ENCODE measurements around the gene STRIP1.

GRCh38 chr1:110051262-110051648 lies 16.8 kb downstream of the STRIP1 start:
- TF ChIP-seq, protein P1, sequence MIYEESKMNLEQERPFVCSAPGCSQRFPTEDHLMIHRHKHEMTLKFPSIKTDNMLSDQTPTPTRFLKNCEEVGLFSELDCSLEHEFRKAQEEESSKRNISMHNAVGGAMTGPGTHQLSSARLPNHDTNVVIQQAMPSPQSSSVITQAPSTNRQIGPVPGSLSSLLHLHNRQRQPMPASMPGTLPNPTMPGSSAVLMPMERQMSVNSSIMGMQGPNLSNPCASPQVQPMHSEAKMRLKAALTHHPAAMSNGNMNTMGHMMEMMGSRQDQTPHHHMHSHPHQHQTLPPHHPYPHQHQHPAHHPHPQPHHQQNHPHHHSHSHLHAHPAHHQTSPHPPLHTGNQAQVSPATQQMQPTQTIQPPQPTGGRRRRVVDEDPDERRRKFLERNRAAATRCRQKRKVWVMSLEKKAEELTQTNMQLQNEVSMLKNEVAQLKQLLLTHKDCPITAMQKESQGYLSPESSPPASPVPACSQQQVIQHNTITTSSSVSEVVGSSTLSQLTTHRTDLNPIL (CRISPR knock-in tag; IDR thresholded peaks at IDR 0.05; ENCODE audit: low read depth) = no peak
- TF ChIP-seq, protein P2, sequence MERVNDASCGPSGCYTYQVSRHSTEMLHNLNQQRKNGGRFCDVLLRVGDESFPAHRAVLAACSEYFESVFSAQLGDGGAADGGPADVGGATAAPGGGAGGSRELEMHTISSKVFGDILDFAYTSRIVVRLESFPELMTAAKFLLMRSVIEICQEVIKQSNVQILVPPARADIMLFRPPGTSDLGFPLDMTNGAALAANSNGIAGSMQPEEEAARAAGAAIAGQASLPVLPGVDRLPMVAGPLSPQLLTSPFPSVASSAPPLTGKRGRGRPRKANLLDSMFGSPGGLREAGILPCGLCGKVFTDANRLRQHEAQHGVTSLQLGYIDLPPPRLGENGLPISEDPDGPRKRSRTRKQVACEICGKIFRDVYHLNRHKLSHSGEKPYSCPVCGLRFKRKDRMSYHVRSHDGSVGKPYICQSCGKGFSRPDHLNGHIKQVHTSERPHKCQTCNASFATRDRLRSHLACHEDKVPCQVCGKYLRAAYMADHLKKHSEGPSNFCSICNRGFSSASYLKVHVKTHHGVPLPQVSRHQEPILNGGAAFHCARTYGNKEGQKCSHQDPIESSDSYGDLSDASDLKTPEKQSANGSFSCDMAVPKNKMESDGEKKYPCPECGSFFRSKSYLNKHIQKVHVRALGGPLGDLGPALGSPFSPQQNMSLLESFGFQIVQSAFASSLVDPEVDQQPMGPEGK (CRISPR knock-in tag; IDR thresholded peaks at IDR 0.05; ENCODE audit: borderline replicate concordance) = no peak
- no peak for TF ChIP-seq SNAI2 (CRISPR knock-in tag; IDR thresholded peaks at IDR 0.05)
- TF ChIP-seq, protein P3, sequence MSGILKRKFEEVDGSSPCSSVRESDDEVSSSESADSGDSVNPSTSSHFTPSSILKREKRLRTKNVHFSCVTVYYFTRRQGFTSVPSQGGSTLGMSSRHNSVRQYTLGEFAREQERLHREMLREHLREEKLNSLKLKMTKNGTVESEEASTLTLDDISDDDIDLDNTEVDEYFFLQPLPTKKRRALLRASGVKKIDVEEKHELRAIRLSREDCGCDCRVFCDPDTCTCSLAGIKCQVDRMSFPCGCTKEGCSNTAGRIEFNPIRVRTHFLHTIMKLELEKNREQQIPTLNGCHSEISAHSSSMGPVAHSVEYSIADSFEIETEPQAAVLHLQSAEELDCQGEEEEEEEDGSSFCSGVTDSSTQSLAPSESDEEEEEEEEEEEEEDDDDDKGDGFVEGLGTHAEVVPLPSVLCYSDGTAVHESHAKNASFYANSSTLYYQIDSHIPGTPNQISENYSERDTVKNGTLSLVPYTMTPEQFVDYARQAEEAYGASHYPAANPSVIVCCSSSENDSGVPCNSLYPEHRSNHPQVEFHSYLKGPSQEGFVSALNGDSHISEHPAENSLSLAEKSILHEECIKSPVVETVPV (CRISPR knock-in tag; IDR thresholded peaks at IDR 0.05) = no peak
- TF ChIP-seq ISL1 (CRISPR knock-in tag; IDR thresholded peaks at IDR 0.05) = no peak
- TF ChIP-seq ZNF70 (CRISPR knock-in tag; IDR thresholded peaks at IDR 0.05) = no peak
- TF ChIP-seq, protein P4, sequence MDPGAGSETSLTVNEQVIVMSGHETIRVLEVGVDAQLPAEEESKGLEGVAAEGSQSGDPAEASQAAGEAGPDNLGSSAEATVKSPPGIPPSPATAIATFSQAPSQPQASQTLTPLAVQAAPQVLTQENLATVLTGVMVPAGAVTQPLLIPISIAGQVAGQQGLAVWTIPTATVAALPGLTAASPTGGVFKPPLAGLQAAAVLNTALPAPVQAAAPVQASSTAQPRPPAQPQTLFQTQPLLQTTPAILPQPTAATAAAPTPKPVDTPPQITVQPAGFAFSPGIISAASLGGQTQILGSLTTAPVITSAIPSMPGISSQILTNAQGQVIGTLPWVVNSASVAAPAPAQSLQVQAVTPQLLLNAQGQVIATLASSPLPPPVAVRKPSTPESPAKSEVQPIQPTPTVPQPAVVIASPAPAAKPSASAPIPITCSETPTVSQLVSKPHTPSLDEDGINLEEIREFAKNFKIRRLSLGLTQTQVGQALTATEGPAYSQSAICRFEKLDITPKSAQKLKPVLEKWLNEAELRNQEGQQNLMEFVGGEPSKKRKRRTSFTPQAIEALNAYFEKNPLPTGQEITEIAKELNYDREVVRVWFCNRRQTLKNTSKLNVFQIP (CRISPR knock-in tag; IDR thresholded peaks at IDR 0.05; ENCODE audit: borderline replicate concordance, low read depth) = no peak
- no peak for TF ChIP-seq ZFP30 (CRISPR knock-in tag; IDR thresholded peaks at IDR 0.05)
- TF ChIP-seq GLIS3 (CRISPR knock-in tag; IDR thresholded peaks at IDR 0.05) = no peak
- TF ChIP-seq RARB (CRISPR knock-in tag; IDR thresholded peaks at IDR 0.05) = no peak
